ENCODE measurements around the gene NRP1. TPM values are rescaled to one million over a fixed set of nuclear protein-coding genes. Genes with fewer than 3 reads are reported as not detected.

Gene NRP1
- total RNA-seq, 4 donors from 2014 or later: 20.4 to 29.0 (median 22.1) TPM

GRCh38 chr10:33326933-33327332 is 7.5 kb downstream of the NRP1 start:
- ATAC-seq (no peak), DNase-seq (no peak)
- peak overlapping the region; percentile 68 to 94 (median 93) for H3K27ac ChIP-seq
- peaks cover 76 to 82% of the 10 kb centered on the region in 2 donors for H3K4me1 ChIP-seq
- no peaks in the 10 kb centered on the region for H3K9me3 ChIP-seq
- in situ Hi-C loops (cut with MboI; ENCODE audit: low sequenced_read_pairs in 4 of 4) (loop anchor here in 2 of 4 donors (10.0 kb wide), 2 partner anchors 1308 to 1318 kb away; no protein-coding TSS in a partner anchor), intact Hi-C loops (cut with DNase I; ENCODE audit: low total_unique reads) (no loop called here)
- H3K27me3 ChIP-seq: no peaks in the 10 kb centered on the region
- no peaks in the 10 kb centered on the region for H3K36me3 ChIP-seq
- peak overlapping the region in 1 of 4 donors; percentile 13 for H3K4me3 ChIP-seq
- TF ChIP-seq POLR2A (IDR thresholded peaks at IDR 0.05): no peak
- no peak for TF ChIP-seq CTCF (IDR thresholded peaks at IDR 0.05 in 4 of 5, conservative IDR thresholded peaks at IDR 0.05 in 1 of 5)

GRCh38 chr10:33325929-33326328 is 8.5 kb downstream of the NRP1 start:
- Histone ChIP-seq H3K27ac (peak overlapping the region; percentile 13 to 94 (median 93)), H3K36me3 (no peaks in the 10 kb centered on the region), H3K27me3 (no peaks in the 10 kb centered on the region), H3K4me3 (peak overlapping the region; percentile 1 to 26 (median 12)), H3K4me1 (peaks cover 74 to 82% of the 10 kb centered on the region in 2 donors), H3K9me3 (no peaks in the 10 kb centered on the region)
- intact Hi-C loops (cut with DNase I; ENCODE audit: low total_unique reads): no loop called here
- TF ChIP-seq POLR2A (IDR thresholded peaks at IDR 0.05) (no peak), CTCF (IDR thresholded peaks at IDR 0.05 in 4 of 5, conservative IDR thresholded peaks at IDR 0.05 in 1 of 5) (no peak)
- in situ Hi-C loops (cut with MboI; ENCODE audit: low sequenced_read_pairs in 4 of 4): loop anchor here in 2 of 4 donors (10.0 kb wide), 2 partner anchors 1309 to 1319 kb away; no protein-coding TSS in a partner anchor
- ATAC-seq: no peak
- DNase-seq: no peak

GRCh38 chr10:33323721-33324120 is 10.7 kb downstream of the NRP1 start:
- peaks cover 69 to 76% of the 10 kb centered on the region in 2 donors for H3K4me1 ChIP-seq

GRCh38 chr10:33321516-33321915 is 13.0 kb downstream of the NRP1 start:
- H3K36me3 ChIP-seq: no peaks in the 10 kb centered on the region

More at GRCh38 chr10:33323721-33324120, 10.7 kb downstream of the NRP1 start:
- no peak overlapping the region for H3K4me3 ChIP-seq
- in situ Hi-C loops (cut with MboI; ENCODE audit: low sequenced_read_pairs in 4 of 4): loop anchor here (10.0 to 25.0 kb wide), 4 partner anchors 111 to 1321 kb away; no protein-coding TSS in a partner anchor
- H3K36me3 ChIP-seq: no peaks in the 10 kb centered on the region
- ATAC-seq: no peak
- TF ChIP-seq POLR2A (IDR thresholded peaks at IDR 0.05) (no peak), CTCF (IDR thresholded peaks at IDR 0.05 in 4 of 5, conservative IDR thresholded peaks at IDR 0.05 in 1 of 5) (no peak)
- no peak for DNase-seq
- H3K27ac ChIP-seq: peak overlapping the region; percentile 19 to 69 (median 50)
- H3K9me3 ChIP-seq: no peaks in the 10 kb centered on the region
- H3K27me3 ChIP-seq: no peaks in the 10 kb centered on the region
- intact Hi-C loops (cut with DNase I; ENCODE audit: low total_unique reads): no loop called here

More at GRCh38 chr10:33321516-33321915, 13.0 kb downstream of the NRP1 start:
- in situ Hi-C loops (cut with MboI; ENCODE audit: low sequenced_read_pairs in 4 of 4): loop anchor here (10.0 to 25.0 kb wide), 4 partner anchors 109 to 1323 kb away; no protein-coding TSS in a partner anchor
- intact Hi-C loops (cut with DNase I; ENCODE audit: low total_unique reads): no loop called here
- DNase-seq: no peak
- Histone ChIP-seq H3K4me3 (no peak overlapping the region), H3K4me1 (peaks cover 68 to 71% of the 10 kb centered on the region in 2 donors), H3K27me3 (no peaks in the 10 kb centered on the region), H3K9me3 (no peaks in the 10 kb centered on the region), H3K27ac (peak overlapping the region; percentile 54 to 69 (median 64))
- ATAC-seq: peak; percentile 37 to 46
- no peak for TF ChIP-seq POLR2A (IDR thresholded peaks at IDR 0.05)
- TF ChIP-seq CTCF (IDR thresholded peaks at IDR 0.05 in 4 of 5, conservative IDR thresholded peaks at IDR 0.05 in 1 of 5): no peak
